HUES64 (cell line): ENCODE results near the gene WDR11.

Experiments used
- H3K27ac ChIP-seq: 2 replicates; pipeline ENCODE4 v1.7.0; 2013; ENCODE audit warnings: low read depth, low read length, inconsistent platforms
- H3K27me3 ChIP-seq: 2 replicates; pipeline ENCODE4 v1.6.1; 2013; ENCODE audit warnings: mild to moderate bottlenecking, low read length; ENCODE audit not compliant: insufficient read depth
- H3K36me3 ChIP-seq: 2 replicates; pipeline ENCODE4 v1.6.1; 2013; ENCODE audit warnings: mild to moderate bottlenecking, low read length; ENCODE audit not compliant: insufficient read depth
- H3K4me1 ChIP-seq: 2 replicates; pipeline ENCODE4 v1.6.1; 2013; ENCODE audit warnings: mild to moderate bottlenecking, low read length, moderate library complexity; ENCODE audit not compliant: insufficient read depth
- H3K4me3 ChIP-seq: 2 replicates; pipeline ENCODE4 v1.5.1; 2013; ENCODE audit warnings: mild to moderate bottlenecking, low read length, moderate library complexity
- H3K9ac ChIP-seq: 2 replicates; pipeline ENCODE4 v1.6.1; 2013; ENCODE audit warnings: mild to moderate bottlenecking, low read depth, low read length
- H3K9me3 ChIP-seq: 2 replicates; pipeline ENCODE4 v1.6.1; 2013; ENCODE audit warnings: low read depth, low read length; ENCODE audit not compliant: insufficient read depth
- WGBS: fragments of 150-250, 120-280 bp; methylation state at CpG from one replicate; pipeline ENCODE4 v1.1.7; 2013; ENCODE audit warnings: missing lambda C conversion rate; 5-methylcytosine and 5-hydroxymethylcytosine counted together

The WDR11 gene

DNA sequence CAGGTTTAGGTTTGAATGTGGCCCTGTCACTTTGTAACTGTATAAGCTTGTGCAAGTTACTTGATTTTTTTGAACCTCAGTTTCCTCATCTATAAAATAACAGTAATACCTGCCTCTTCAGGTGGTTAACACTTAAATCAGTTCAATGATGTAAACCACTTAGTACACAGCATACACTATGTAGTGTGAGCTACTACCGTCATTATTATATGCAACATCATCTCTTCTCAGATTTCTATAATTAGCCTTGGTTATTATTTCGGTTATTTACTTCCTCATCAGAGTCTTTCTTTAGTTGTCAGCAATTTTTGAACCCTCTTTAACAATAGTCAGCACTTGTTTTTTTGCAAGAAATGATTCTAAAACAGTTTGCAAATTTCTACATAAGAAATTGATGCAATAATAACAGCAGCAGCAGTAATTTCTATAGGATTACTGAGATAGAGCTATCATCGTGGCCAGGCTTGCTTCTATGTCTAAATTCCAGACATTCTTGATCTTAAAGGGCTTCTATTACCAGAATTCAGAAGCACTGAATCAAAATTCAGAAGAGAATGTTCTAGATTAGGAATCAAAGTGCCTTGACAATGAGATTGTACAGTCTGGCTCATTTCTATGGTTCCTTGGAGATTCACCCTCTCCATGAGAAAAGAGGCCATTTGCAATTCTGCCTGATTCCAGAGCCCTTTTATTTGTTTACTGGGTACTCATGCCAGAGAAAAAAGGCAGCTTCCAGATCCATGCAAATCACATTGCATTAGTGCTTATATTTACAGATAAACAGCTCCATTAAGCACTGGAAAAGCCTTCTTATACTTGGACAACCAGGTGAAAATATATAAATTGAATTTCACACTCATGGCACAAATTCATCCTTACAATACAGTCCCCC lies 25.0 kb upstream of the WDR11 start:
- Histone ChIP-seq H3K27me3 (no peaks in the 10 kb centered on the region), H3K4me1 (peaks cover 23% of the 10 kb centered on the region), H3K9me3 (no peaks in the 10 kb centered on the region), H3K4me3 (no peak overlapping the region), H3K36me3 (no peaks in the 10 kb centered on the region), H3K9ac (no peak overlapping the region), H3K27ac (no peak overlapping the region)
- WGBS: 88% methylated on average over 3 of the region's 3 CpGs

DNA sequence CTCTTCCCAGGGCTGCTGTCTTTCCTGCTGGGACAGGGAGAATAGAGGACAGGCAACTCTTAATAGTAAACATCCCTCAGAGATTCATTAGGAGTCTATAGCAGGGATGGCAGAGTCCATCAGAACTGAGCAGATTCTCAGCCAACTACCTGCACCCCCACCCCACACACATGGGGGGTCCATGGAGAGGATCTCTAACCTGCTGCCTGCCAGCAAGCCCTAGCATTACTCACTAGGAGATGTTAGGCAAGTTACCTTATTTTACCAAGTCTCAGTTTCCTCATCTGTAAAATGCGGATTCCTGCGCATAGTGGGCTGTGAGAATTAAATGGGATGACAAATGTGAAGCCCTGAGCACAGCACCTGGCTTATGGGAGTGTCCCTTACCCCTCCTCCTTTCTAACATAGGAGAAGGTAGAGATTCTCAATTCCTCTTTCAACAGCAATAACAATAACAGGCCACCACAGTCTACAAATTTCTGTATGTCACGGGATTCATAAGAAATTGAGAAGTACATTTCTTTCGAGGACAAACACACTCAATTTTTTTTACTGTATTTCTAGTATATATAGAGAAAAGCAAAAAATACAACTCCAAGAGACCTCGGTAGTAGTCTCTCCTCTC lies 23.8 kb upstream of the WDR11 start:
- no peak overlapping the region for H3K4me3 ChIP-seq
- no peak overlapping the region for H3K27ac ChIP-seq
- 93% methylated on average over 3 of the region's 5 CpGs for WGBS
- H3K9me3 ChIP-seq: no peaks in the 10 kb centered on the region
- H3K4me1 ChIP-seq: peaks cover 23% of the 10 kb centered on the region
- no peak overlapping the region for H3K9ac ChIP-seq
- no peaks in the 10 kb centered on the region for H3K36me3 ChIP-seq
- no peaks in the 10 kb centered on the region for H3K27me3 ChIP-seq

DNA sequence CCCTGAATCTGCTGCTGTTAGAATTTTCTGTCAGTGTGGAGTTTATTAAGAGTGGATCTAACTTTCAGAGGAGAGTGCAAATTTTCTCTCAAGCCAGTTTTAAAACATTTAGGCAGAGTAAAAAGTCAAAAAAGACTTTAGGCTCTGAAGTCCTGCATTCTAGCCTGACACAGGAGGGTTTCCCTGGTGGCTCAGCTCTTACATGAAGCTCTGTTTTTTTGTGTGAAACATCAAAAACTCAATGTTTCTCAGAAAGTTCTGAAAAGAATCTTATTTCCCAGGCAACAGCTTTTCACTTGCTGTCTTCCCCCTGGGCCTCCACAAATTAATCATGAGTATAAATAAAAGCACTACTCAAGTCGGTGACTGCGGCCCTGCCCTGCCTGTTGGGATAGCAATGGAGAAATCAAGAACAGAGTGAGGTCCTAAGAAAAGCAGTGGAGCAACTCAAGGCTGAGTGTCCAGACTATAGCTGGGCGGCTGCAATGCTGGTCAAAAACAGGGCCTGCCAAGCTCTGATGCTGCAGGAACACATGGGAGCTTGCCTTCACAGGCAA lies 22.3 kb upstream of the WDR11 start:
- H3K27me3 ChIP-seq: no peaks in the 10 kb centered on the region
- no peak overlapping the region for H3K9ac ChIP-seq
- WGBS: 91% methylated on average over 3 of the region's 3 CpGs
- no peak overlapping the region for H3K4me3 ChIP-seq
- no peaks in the 10 kb centered on the region for H3K36me3 ChIP-seq
- no peak overlapping the region for H3K27ac ChIP-seq
- peaks cover 23% of the 10 kb centered on the region for H3K4me1 ChIP-seq
- no peaks in the 10 kb centered on the region for H3K9me3 ChIP-seq

DNA sequence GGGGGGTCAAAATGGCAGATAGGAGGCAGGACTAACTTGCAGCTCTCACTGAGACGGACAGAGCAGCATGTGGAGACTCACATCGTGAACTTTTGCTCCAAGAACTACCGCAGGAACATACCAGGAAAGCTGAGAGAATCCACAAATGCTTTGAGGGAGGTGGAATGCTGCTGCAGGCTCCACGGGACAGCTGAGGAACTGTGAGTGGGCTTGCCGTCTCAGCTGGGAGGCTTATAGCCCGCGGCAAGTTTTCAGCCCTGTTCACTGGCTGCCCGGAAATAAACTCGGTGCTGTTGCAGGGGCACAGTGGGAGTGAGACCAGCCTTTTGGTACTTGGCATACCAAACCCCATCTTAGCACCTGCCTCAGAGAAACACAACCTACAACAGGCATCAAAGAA lies 19.1 kb upstream of the WDR11 start:
- peaks cover under 1% of the 10 kb centered on the region for H3K4me1 ChIP-seq
- no peaks in the 10 kb centered on the region for H3K36me3 ChIP-seq
- H3K27me3 ChIP-seq: no peaks in the 10 kb centered on the region
- no peak overlapping the region for H3K27ac ChIP-seq
- H3K4me3 ChIP-seq: no peak overlapping the region
- WGBS: 91% methylated on average over 9 of the region's 9 CpGs
- no peaks in the 10 kb centered on the region for H3K9me3 ChIP-seq
- no peak overlapping the region for H3K9ac ChIP-seq

DNA sequence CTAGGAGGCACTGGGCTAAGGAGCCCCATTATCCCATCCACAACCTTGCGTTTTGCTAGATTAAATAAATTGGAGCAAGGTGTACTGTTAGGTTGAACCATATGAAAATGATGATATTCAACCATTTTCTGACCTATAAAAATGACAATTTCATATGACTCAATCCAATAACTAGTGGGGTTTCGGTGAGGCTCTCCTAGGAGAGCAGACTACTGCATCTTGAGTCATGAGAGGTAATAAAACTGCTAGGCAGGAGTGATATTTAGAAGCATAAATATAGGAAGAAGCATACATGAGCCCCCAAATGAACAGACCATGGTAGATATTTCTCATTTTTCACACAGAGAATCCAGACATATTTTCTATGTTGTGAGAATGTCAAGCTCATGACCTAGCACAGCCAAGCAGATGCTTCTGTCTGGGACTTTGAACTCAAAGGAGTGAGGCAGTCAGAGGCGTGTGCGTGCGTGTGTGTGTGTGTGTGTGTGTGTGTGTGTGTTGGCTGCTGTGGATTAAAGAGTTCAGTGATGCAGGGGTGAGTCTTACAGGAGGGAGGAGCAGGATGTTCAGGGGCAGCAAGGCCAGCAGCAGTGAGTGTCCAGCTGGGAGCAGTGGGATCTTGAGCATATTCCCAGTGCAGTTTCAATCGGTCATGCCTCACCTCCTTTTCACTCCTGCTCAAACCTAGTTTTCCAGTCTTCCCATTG lies 17.8 kb upstream of the WDR11 start:
- Histone ChIP-seq H3K36me3 (no peaks in the 10 kb centered on the region), H3K9me3 (no peaks in the 10 kb centered on the region), H3K27me3 (no peaks in the 10 kb centered on the region), H3K27ac (no peak overlapping the region), H3K9ac (no peak overlapping the region), H3K4me3 (no peak overlapping the region), H3K4me1 (peaks cover 6% of the 10 kb centered on the region; the same call in 1 of the 2 replicates)
- 85% methylated on average over 5 of the region's 6 CpGs for WGBS

DNA sequence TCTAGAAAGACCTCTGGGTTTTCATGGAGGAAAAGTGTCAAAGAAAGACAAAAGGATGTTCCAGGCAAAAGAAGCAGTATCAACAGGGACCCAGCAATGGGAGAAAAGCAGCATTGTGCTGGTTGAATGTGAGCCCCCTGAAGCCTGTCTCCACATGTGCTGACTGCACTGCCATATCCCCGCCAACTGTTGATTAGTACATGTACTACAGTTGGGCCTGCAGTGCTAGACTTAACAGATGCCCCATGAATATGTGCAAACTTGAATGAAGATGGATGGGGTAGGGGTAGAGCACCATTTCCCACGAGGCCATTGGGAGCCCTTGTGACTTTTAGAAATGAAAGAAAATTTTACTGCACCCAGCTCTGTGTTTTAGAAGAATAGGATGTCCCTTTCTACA lies 15.6 kb upstream of the WDR11 start:
- Histone ChIP-seq H3K4me3 (no peak overlapping the region), H3K36me3 (no peaks in the 10 kb centered on the region), H3K9ac (no peak overlapping the region), H3K27me3 (no peaks in the 10 kb centered on the region), H3K4me1 (peaks cover 6% of the 10 kb centered on the region; the same call in 1 of the 2 replicates), H3K27ac (no peak overlapping the region), H3K9me3 (no peaks in the 10 kb centered on the region)
- 90% methylated on average over 2 of the region's 2 CpGs for WGBS

DNA sequence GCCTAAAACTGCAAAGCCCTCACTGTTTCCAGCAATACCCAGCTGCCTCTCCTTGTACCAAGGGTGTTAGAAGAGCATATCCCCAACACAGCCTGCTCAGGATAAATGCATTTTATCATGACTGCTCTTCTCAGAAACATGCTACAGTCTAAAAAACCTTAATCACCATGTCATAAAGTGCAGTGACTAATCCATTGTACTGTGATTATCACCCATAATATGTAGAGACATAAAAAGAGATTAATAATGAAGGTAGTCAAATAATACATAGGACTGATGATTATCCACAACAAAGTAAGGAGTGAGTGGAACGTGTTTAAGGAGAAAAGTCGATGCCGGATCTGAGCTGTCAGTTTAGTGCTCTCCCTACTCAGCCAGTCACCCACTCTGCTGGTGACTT lies 12.2 kb upstream of the WDR11 start:
- WGBS: 100% methylated on average over 2 of the region's 3 CpGs
- Histone ChIP-seq H3K9me3 (no peaks in the 10 kb centered on the region), H3K4me1 (peaks cover 6% of the 10 kb centered on the region; the same call in 1 of the 2 replicates), H3K36me3 (no peaks in the 10 kb centered on the region), H3K4me3 (no peak overlapping the region), H3K27ac (no peak overlapping the region), H3K9ac (no peak overlapping the region), H3K27me3 (no peaks in the 10 kb centered on the region)

DNA sequence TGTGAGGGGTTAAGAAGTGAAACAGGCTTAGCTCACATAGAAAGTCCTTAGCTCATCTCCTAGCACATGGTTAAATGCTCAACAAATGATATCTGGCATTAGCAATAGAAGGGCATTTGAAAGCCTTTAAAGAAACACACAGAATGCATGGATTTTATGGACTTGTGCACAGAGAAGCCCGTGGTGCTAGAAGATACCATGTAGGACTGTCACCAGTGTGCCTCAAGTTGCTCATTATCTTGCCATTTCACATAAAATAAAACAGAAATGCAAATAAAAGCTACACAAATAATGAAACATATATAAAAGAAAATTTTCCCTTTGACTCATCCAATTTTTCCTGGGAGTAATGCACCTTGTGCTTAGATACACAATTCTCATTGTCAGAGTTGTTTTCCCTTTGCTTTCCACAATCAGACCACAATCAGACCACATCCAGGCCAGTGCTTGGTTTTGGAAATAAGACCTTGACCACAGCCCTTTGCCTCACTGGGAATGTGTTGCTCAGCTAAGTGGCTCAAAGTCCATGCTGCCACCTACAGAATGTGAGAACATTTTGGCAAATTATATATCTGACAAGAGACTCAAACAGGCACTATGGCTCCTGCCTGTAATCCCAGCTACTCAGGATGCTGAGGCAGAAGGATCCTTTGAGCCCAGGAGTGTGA lies 9.5 kb upstream of the WDR11 start:
- H3K4me1 ChIP-seq: peaks cover 6% of the 10 kb centered on the region; the same call in 1 of the 2 replicates
- H3K9me3 ChIP-seq: no peaks in the 10 kb centered on the region
- H3K27me3 ChIP-seq: no peaks in the 10 kb centered on the region
- no peak overlapping the region for H3K27ac ChIP-seq
- H3K9ac ChIP-seq: no peak overlapping the region
- no peak overlapping the region for H3K4me3 ChIP-seq
- H3K36me3 ChIP-seq: no peaks in the 10 kb centered on the region
- WGBS: 79% methylated on average over 1 of the region's 1 CpG

DNA sequence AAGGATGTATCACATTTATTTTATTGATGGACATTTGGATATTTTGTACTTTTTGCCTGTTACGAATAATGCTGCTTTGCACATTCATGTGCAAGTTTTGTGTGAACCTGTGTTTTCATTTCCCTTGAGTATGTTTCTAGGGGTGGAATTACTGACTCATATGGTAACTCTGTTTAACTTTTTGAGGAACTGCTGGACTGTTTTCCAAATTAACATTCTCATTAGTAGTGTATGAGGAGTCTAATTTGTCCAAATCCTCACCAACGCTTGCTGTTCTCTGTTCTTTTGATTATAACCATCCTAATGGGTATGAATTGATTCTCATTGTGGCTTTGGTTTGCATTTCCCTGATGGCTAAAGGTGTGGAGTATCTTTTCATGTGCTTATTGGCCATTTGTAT lies 3.2 kb downstream of the WDR11 start:
- H3K27me3 ChIP-seq: no peaks in the 10 kb centered on the region
- H3K36me3 ChIP-seq: peaks cover 50% of the 10 kb centered on the region
- peaks cover 12% of the 10 kb centered on the region; the same call in 1 of the 2 replicates for H3K9me3 ChIP-seq
- no peak overlapping the region for H3K27ac ChIP-seq
- H3K9ac ChIP-seq: no peak overlapping the region
- 98% methylated on average over 2 of the region's 2 CpGs for WGBS
- H3K4me1 ChIP-seq: peaks cover 4% of the 10 kb centered on the region
- H3K4me3 ChIP-seq: no peak overlapping the region

DNA sequence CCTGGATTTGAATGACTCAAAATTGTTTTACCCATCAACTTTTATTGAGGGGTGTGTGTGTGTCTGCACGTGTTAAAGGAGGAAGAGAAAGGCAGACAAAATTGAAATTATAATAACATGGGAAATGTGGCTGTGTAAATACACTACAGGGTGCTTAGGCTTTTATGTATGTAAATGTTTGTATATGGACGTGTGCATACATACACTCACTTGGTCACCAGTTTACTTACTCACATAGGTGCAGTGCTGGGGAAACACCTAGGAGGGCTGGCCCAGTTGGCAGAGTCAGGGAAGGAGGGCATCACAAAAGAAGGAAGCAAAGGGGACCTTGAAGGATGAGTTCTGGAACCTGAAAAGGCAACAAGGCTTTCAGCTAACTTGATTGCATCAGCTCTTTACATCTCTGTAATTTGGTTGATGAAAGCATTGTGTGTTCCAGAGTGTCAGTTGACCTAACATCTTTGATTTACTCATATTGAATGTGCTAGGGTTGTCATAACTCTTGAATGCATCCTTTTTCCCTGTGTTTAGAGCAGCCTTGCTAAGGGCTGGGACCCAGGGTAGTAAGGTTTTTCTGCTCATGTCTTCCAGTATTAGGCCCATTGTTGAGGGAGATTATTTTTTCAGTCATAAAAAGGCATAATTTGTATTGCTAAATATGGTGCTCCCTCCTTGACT lies 10.2 kb downstream of the WDR11 start:
- no peak overlapping the region for H3K4me3 ChIP-seq
- H3K9ac ChIP-seq: no peak overlapping the region
- H3K4me1 ChIP-seq: no peaks in the 10 kb centered on the region
- 88% methylated on average over 1 of the region's 2 CpGs for WGBS
- H3K27me3 ChIP-seq: no peaks in the 10 kb centered on the region
- H3K9me3 ChIP-seq: no peaks in the 10 kb centered on the region
- peaks cover 87% of the 10 kb centered on the region for H3K36me3 ChIP-seq
- no peak overlapping the region for H3K27ac ChIP-seq
